ENCODE results near the gene TTC28. TPM values are rescaled to one million over a fixed set of nuclear protein-coding genes. Genes with fewer than 3 reads are reported as not detected.

Gene TTC28
- polyA plus RNA-seq, 3 donors from 2014 or later = 0.03 to 0.65 TPM; not detected in 1

DNA sequence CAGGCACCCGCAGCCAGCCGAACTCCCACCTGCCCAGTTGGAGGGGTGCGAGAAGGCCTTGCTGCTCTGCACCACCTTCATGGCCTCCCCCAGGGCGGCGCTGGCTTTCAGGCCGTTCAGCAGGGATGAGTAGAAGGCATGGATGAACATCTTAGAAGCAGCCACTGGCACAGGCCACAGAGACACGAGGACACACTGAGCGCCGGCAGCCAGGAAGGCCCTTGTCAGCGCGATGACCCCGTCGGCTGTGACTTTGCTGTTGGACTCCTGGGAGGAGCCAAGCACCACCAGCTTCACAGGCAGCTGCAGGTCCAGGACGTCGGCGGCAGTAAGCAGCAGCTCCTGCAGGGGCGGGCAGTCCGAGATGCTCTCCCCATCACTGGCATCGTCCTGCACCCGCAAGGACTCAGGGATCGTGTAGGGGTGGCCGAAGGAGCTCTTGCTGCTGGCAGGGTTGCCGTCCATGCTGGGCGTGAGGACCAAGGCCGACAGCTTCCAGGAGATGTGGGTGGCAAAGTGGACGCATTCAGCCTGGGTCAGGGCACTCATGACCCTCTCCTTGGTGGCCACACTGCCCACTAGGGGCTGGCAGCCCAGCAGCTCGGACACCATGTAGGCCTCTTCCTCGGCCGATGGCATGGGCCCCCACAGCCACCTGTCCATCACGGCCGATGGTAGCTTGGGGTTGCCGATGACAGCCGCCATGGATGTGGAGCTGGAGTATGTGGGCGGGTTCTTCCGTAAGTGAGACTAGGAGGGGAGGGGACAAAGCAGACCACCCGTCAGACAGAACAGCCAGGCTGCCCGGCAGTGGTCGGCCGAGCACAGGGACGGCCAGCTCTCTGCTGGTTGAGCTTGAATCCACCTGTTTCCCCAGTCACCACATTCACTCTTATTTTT, 680.9 kb downstream of the TTC28 start:
- Mint-ChIP-seq H3K27me3 (ENCODE audit: low read depth in 3 of 3) (peaks cover 0 to 3% (median 2%) of the 10 kb centered on the region in 3 donors), H3K27ac (no peak overlapping the region), H3K9me3 (no peaks in the 10 kb centered on the region), H3K4me1 (no peaks in the 10 kb centered on the region), H3K4me3 (no peak overlapping the region), H3K36me3 (no peaks in the 10 kb centered on the region)
- no peak for DNase-seq

DNA sequence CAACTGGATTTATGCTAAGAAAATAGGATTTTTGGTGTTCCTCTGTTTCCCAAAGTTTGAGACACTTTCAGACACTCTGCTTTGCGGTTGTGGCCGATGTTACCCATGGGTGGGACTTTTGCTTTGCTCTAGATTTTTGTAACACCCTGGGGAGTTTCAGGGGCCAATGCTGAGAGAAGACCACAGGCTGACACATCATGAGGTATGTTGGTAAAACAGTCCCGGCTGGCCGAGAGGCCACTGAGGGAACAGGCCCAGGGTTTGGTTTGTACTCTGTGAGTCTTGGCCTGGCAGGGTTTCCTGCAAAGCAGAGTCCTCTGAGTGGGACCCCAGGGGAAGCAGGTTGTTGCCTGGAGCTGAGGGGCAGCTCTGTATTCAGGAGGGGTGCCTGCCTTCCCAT, 682.1 kb downstream of the TTC28 start:
- no peak for DNase-seq
- Mint-ChIP-seq H3K4me3 (no peak overlapping the region), H3K4me1 (no peaks in the 10 kb centered on the region), H3K36me3 (no peaks in the 10 kb centered on the region), H3K27ac (no peak overlapping the region), H3K27me3 (ENCODE audit: low read depth in 3 of 3) (peaks cover 0 to 3% (median 2%) of the 10 kb centered on the region in 3 donors), H3K9me3 (no peaks in the 10 kb centered on the region)

DNA sequence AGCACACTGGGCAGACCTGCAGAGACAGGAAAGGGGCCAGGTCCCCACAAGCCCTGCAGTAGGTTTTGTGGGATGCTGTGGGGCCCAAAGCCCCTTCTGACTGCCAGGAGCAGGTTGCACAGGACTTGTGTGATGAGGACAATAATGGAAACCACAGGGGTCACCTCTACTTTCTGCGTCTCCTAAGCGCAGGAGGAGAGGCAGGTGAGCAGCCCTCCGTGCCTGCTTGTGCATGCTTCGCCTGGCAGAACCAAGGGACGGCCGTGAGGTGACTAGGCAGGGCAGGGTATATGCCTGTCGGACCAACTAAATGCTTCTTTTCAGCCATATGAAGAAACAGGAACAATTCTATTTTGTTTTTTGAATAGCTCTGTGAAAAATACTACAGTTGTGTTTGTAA, 682.7 kb downstream of the TTC28 start:
- no peak for DNase-seq
- Mint-ChIP-seq H3K27me3 (ENCODE audit: low read depth in 3 of 3) (peaks cover 0 to 2% (median 2%) of the 10 kb centered on the region in 3 donors), H3K27ac (no peak overlapping the region), H3K36me3 (no peaks in the 10 kb centered on the region), H3K4me1 (no peaks in the 10 kb centered on the region), H3K4me3 (no peak overlapping the region), H3K9me3 (no peaks in the 10 kb centered on the region)

DNA sequence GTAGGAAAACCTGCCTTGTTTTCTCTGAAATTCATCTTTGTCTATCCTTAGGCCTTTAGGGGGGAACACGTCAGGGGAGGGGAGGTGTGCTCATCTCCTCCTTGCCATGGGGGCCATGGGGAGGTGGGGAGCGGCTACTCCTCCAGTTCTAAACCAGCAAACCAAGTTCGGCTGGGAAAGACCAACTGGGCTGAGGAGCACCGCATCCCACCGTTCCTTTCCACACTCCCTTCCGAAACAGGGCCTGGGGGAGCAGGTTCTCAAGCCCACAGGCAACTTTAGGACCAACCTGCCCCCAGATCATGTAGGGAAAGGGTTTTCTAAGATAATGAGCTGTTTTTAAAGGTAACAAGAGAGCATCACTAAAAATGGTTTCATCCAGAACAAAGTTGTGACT, 683.1 kb downstream of the TTC28 start:
- Mint-ChIP-seq H3K27ac (no peak overlapping the region), H3K4me1 (no peaks in the 10 kb centered on the region), H3K27me3 (ENCODE audit: low read depth in 3 of 3) (peaks cover 0 to 2% (median 0%) of the 10 kb centered on the region in 3 donors), H3K36me3 (no peaks in the 10 kb centered on the region), H3K9me3 (no peaks in the 10 kb centered on the region), H3K4me3 (no peak overlapping the region)
- DNase-seq = no peak

DNA sequence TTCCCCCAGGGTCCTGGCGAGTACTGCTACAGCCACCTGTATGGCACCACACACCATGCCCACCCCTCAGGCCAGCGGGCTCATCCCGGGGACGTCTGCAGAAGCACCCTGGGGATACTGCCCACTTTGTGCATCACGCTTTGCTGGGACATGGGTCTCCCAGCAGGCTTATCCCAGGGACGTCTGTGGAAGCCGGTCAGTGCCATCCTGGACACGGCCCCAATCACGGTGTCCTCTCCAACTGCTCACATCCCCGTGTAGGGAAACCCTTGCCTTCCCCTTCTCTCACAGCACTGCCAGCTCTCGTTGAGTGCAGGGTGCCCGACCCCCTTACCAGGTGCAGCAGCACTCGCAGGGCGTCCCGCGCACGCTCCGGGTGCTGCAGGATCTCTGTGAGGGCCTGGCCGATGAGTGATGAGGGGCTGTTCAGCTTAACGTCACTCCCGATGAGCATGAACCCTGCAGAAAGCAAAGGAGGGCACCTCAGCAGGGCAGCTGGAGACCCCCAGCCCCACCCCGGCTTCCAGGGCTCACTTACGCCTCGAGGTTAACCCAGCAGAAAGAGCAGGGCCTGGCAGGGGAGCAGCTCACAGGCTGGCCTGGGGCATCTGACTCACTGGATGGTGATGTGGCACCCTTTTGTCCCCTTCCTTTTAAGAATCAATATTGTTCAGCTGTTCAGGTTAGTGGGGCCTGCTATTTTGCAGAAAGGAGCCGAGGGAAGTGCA, 683.7 kb downstream of the TTC28 start:
- no peak for DNase-seq
- no peaks in the 10 kb centered on the region for H3K4me1 Mint-ChIP-seq
- peaks cover 0 to 2% (median 0%) of the 10 kb centered on the region in 3 donors for H3K27me3 Mint-ChIP-seq (ENCODE audit: low read depth in 3 of 3)
- no peak overlapping the region for H3K4me3 Mint-ChIP-seq
- no peaks in the 10 kb centered on the region for H3K9me3 Mint-ChIP-seq
- H3K27ac Mint-ChIP-seq = no peak overlapping the region
- H3K36me3 Mint-ChIP-seq = no peaks in the 10 kb centered on the region

DNA sequence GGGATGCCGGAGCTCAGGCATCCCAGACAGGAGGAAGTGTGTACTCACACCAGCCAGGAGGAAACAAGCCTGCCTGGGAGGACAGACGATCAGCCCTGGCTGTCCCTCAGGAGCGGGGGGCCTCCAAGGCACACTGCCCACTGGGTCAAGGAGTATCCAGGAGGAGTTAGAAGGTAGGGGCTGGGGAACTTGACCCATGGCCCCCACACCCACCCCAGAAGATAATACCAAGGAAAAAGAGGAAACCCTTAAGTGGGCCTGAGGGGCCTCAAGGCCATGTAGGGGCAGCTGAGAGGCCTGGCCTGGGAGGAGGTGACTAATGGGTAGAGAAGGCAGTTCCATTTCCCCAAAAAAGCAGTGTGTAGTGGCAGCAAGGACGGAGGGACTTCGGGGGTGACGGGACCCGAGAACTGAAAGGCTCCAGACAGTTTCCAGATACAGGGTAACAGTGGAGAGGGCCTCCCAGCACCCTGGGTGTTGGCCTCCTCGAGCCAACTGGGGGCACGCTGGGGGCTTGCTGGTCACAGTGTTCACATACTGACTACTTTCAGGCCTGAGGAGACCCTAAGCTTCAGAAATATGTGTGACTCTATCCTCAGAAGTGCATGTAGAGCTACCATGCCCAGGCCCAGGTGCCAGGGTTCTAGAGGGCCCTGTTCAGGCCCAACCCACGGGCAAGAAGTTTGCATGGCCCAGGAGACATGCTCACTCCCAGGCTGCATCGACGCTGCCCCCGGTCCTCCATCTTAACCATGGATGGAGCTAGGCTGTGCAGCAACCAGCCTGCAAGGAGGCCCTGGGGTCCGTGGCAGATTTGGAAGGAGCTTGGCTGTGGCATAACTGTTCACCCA, 684.9 kb downstream of the TTC28 start:
- Mint-ChIP-seq H3K36me3 (no peaks in the 10 kb centered on the region), H3K4me1 (no peaks in the 10 kb centered on the region), H3K27me3 (ENCODE audit: low read depth in 3 of 3) (peaks cover 0 to 2% (median 0%) of the 10 kb centered on the region in 3 donors), H3K27ac (no peak overlapping the region), H3K9me3 (no peaks in the 10 kb centered on the region), H3K4me3 (no peak overlapping the region)
- DNase-seq = no peak

DNA sequence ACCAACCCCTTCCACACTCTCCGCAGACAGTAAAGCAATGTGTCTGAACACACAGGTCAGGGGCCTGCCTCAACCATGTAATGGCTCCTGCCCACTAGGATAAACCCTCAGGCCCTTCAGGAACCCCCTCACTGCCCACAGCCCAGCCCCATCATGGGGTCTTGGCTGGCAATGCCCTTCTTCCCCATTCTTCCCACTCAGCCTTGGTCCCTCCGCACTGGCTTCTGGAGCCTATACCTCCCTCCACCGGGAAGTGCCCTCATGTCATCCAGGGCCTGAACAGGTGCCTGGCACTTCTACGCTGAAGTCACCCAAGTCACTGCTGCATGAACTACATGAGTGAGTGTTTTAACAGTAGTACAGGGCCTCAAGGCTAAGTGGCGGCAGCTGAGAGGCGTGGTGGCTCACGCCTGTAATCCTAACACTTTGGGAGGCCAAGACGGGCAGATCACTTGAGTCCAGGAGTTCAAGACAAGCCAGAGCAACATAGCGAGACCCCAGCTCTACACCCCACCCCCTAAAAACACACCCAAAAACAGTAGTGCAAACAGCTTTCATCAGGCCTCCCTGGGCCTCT, 685.8 kb downstream of the TTC28 start:
- DNase-seq = no peak
- H3K9me3 Mint-ChIP-seq = no peaks in the 10 kb centered on the region
- peaks cover 0 to under 1% of the 10 kb centered on the region in 2 donors for H3K4me1 Mint-ChIP-seq
- H3K36me3 Mint-ChIP-seq = no peaks in the 10 kb centered on the region
- H3K27me3 Mint-ChIP-seq (ENCODE audit: low read depth in 3 of 3) = peaks cover 0 to 2% (median 0%) of the 10 kb centered on the region in 3 donors
- peak overlapping the region in 1 of 6 donors; percentile 60 for H3K27ac Mint-ChIP-seq
- no peak overlapping the region for H3K4me3 Mint-ChIP-seq

DNA sequence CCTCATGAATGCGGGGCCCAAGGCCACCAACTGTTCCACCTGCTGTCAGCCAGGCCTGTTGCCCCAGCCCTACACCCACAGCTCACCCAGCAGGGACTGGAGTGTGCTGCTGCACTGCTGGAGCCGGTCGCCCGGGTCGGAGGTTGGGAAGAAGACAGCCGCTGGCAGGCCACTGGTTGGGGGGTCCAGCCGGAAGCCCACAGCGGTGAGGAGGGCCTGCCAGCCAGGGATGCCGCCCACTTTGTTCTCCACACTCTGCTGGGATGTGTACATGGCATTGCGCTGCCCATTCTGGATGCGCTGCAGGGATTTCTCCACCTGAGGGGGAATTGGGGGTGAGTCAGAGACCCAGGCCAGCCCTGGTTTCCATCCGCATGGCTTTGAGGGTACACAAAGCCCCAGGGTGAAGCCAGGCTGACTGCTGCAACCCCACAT, 686.4 kb downstream of the TTC28 start:
- peaks cover 0 to 3% of the 10 kb centered on the region in 2 donors for H3K4me1 Mint-ChIP-seq
- no peak for DNase-seq
- H3K9me3 Mint-ChIP-seq = no peaks in the 10 kb centered on the region
- peaks cover 0 to 2% (median 0%) of the 10 kb centered on the region in 3 donors for H3K27me3 Mint-ChIP-seq (ENCODE audit: low read depth in 3 of 3)
- H3K4me3 Mint-ChIP-seq = no peak overlapping the region
- no peaks in the 10 kb centered on the region for H3K36me3 Mint-ChIP-seq
- no peak overlapping the region for H3K27ac Mint-ChIP-seq

DNA sequence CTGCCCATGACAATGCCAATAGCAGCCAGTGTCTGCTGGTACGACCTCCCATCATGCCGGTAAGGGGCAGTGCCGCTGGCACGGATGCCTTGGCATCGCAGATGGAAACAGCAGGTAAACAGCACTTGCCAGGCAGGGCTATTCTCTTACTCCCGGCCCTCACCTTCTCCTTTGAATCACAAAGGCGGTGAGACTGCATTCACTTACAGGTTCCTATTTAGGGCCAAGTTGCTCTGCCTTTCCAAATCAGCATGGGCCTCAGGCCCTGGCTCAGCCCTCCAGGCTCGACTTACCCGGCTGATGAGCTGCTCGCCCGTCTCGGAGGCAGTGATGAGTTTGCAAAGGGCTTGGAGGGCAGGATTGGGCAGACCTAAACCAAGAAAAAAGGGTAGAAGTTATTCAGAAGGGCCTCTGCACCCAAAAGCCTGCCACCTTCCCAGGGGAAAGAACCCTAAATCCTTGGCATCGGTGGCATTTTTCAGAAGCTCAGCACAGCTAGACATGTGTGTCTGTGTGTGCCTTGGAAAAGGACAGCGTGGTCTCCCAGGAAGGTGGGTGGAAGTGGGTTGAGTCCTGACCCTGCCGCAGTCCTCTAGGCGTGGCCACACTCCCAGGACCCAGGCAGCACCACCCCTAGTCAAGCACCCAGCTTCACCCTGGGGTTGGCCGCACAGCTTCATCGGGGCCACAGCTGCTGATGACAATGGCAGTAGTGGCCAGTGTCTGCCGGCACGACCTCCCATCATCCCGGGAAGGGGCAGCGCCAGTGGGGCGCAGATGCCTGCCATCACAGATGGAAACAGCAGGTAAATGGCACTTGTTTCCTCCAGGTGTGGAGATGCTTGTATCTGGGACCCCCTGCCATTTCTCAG, 687.1 kb downstream of the TTC28 start:
- no peak overlapping the region for H3K27ac Mint-ChIP-seq
- DNase-seq = no peak
- no peaks in the 10 kb centered on the region for H3K9me3 Mint-ChIP-seq
- no peaks in the 10 kb centered on the region for H3K36me3 Mint-ChIP-seq
- peaks cover 0 to 2% (median 0%) of the 10 kb centered on the region in 3 donors for H3K27me3 Mint-ChIP-seq (ENCODE audit: low read depth in 3 of 3)
- H3K4me1 Mint-ChIP-seq = peaks cover 0 to 5% of the 10 kb centered on the region in 2 donors
- H3K4me3 Mint-ChIP-seq = no peak overlapping the region

DNA sequence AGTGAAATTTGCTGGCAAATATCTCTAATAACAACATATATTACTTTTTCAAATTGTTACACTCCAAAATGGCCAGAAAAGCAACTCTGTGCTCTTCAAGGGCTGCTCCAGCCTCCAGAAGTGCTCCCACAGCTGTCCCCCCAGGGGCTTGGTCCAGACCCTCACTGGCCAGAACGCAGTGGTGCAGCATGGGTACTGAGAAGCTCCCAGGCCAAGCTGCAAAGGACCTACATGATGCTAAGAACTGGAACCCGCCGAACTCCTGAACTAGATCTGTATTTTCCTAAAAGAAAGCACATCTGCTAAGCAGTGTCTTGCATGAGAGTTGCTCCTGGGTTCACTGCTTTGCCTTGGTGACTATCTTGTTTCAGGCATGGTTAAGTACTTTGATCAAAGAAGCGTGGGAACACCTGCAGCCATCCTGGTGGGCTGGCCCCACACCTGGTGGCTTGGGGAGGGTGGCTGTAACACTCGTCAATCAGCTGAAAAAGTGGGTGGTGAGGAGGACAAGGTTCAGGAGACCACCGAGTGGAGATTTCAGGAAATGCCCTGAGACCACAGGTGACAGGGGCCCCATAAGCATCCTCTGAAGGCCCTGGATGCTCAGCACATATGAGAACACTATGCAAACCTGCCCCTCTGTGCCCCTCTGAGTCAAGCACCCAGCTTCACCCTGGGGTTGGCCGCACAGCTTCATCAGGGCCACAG, 687.9 kb downstream of the TTC28 start:
- Mint-ChIP-seq H3K27ac (no peak overlapping the region), H3K27me3 (ENCODE audit: low read depth in 3 of 3) (peaks cover 0 to 2% (median 0%) of the 10 kb centered on the region in 3 donors), H3K9me3 (no peaks in the 10 kb centered on the region), H3K4me3 (no peak overlapping the region), H3K36me3 (no peaks in the 10 kb centered on the region), H3K4me1 (peaks cover 0 to 8% of the 10 kb centered on the region in 2 donors)
- DNase-seq = no peak

DNA sequence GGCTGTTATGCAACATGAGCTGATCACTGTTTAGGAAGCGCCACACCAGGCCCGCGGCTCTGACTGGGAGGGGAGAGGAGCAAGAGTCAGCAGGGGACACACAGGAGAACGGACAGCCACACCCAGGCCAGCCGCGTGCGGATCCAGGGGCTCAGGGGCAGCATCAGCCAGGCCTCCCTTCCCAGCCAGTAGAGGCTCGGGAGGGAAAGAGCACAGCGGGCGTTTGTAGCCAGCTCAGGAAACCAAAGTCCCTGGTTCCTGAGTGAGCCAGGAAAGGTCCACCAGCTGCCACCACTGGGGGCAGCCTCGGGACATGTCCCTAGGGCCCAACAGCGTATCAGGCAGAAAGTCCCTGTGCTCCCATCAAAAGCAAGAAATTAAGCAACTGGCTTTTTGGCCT, 688.8 kb downstream of the TTC28 start:
- no peak overlapping the region for H3K27ac Mint-ChIP-seq

DNA sequence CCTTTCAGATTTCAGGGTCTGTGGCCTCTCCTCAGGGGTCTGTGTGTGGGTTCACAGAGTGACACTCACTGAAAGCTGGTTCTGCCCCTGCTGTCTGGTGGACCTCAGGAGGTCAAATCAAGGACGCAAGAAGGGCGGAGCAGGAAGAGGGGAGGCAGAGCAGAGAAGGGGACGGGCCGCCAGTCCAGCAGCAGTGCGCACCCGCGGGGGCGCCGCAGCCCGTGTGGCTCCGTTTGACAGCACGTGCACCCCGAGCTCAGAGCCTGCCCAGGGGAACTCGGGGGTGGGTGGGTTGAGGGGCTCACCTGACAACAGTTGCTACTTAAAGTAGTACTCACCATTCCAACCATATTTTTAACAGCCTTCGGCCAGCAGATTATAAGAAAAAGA, 689.2 kb downstream of the TTC28 start:
- Mint-ChIP-seq H3K27me3 (ENCODE audit: low read depth in 3 of 3) (peaks cover 0 to 2% (median 0%) of the 10 kb centered on the region in 3 donors), H3K4me3 (no peak overlapping the region), H3K36me3 (peaks cover 0 to 4% (median 4%) of the 10 kb centered on the region in 3 donors), H3K9me3 (no peaks in the 10 kb centered on the region), H3K4me1 (peaks cover 0 to 9% of the 10 kb centered on the region in 2 donors), H3K27ac (no peak overlapping the region)
- DNase-seq = no peak

More for the DNA sequence above, 688.8 kb downstream of the TTC28 start:
- DNase-seq = no peak
- Mint-ChIP-seq H3K36me3 (peaks cover 0 to 4% (median 4%) of the 10 kb centered on the region in 3 donors), H3K4me3 (no peak overlapping the region), H3K9me3 (no peaks in the 10 kb centered on the region), H3K27me3 (ENCODE audit: low read depth in 3 of 3) (peaks cover 0 to 2% (median 0%) of the 10 kb centered on the region in 3 donors), H3K4me1 (peaks cover 0 to 9% of the 10 kb centered on the region in 2 donors)
